Measurements from ENCODE around the gene SEL1L.

Gene SEL1L

DNA sequence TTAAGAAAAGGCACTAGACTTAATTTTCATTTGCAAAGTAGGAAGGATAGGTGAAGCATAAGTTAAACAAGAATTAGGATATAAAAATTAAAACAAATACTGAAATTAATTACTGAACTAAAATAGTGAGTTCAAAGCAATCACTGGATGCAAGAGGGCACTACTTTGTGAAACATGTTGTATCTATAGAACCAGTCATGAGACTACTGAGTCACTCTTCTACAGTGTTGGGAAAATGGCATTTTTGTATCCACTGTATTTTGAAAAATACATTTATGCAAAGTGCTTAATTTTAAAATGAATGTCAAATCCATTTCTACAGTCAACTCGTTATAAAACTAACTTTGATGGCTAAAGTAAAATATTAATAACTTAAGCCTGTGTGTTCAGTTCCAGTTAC, 47.9 kb downstream of the SEL1L start:
- TF ChIP-seq, protein P1, sequence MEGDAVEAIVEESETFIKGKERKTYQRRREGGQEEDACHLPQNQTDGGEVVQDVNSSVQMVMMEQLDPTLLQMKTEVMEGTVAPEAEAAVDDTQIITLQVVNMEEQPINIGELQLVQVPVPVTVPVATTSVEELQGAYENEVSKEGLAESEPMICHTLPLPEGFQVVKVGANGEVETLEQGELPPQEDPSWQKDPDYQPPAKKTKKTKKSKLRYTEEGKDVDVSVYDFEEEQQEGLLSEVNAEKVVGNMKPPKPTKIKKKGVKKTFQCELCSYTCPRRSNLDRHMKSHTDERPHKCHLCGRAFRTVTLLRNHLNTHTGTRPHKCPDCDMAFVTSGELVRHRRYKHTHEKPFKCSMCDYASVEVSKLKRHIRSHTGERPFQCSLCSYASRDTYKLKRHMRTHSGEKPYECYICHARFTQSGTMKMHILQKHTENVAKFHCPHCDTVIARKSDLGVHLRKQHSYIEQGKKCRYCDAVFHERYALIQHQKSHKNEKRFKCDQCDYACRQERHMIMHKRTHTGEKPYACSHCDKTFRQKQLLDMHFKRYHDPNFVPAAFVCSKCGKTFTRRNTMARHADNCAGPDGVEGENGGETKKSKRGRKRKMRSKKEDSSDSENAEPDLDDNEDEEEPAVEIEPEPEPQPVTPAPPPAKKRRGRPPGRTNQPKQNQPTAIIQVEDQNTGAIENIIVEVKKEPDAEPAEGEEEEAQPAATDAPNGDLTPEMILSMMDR (IDR thresholded peaks at IDR 0.05; ENCODE audit: insufficient read depth, missing control alignments) = no peak
- DNase-seq (ENCODE audit: insufficient read length, low spot score) (no peak), FAIRE-seq (no peak)

DNA sequence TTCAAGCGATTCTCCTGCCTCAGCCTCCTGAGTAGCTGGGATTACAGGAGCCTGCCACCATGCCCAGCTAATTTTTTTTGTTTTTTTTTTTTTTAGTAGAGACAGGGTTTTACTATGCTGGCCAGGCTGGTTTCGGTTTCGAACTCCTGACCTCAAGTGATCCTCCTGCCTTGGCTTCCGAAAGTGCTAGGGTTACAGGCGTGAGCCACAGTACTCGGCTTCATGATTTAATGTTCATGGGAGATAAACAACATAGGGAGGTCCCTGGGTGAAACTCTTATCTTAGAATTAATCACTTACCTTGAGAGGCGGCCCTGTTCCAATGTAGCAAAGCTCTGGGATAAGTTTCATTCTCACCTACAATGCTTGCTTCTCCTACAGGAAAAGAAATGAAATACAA, 48.3 kb downstream of the SEL1L start:
- TF ChIP-seq, protein P1 (IDR thresholded peaks at IDR 0.05; ENCODE audit: insufficient read depth, missing control alignments) = no peak
- FAIRE-seq (no peak), DNase-seq (ENCODE audit: insufficient read length, low spot score) (no peak)

DNA sequence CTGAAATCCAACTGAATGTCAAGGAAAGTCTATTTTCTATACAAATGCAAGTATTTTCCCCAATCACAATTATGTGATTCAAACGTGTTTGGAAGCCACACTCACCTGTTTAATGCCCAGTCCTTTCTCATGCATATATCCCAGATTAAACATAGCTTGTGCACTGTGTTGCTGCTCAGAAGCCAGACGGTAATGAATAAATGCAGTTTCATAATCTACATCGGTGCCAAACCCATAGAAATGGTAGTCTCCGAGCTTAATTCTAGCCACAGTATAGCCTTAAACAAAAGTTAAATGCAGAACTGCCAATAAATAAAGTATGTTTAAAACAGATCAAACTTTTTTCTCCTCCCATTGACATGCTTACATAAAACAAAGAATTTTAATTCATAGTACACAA, 49.5 kb downstream of the SEL1L start:
- DNase-seq (ENCODE audit: insufficient read length, low spot score) (no peak), FAIRE-seq (no peak)
- TF ChIP-seq, protein P1 (IDR thresholded peaks at IDR 0.05; ENCODE audit: insufficient read depth, missing control alignments) = no peak

DNA sequence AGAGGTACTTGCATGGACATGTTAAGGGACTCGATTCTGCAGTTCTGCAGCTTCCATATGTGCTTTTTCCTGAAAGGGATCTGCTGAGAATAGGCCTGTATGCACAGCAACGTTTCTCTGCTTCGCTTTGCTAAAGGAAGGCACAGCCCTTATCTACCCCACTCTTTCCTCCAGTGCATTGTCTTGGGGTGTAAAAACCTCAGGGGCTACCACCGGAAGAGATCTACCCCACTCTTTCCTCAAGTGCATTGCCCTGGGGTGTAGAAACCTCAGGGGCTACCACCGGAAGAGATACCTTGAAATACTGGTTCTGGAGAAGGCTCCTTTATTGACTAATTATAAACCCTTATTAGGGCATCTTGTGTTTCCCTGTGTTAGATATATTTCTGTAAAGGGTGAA, 52.9 kb downstream of the SEL1L start:
- TF ChIP-seq, protein P1 (IDR thresholded peaks at IDR 0.05; ENCODE audit: insufficient read depth, missing control alignments) = no peak
- DNase-seq (ENCODE audit: insufficient read length, low spot score) (no peak), FAIRE-seq (no peak)

DNA sequence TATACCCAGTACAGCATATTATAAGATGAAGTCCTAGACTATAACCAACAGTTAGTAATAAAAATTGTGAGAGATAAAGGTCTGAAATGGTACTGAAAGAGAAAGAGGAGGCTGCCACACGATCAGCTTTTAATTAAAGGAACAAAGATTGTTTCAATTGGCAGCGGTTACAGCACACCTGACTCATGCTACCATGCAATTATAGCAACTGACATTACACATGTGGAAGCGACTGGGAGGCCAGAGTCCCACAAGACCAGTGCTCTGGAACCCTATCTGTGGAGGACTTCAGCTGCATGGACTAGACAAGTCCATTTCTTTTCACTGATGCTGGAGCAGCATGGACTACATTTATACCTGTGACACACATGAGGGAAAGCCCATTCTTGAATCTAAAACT, 55.2 kb downstream of the SEL1L start:
- FAIRE-seq (no peak), DNase-seq (ENCODE audit: insufficient read length, low spot score) (no peak)
- TF ChIP-seq, protein P1 (IDR thresholded peaks at IDR 0.05; ENCODE audit: insufficient read depth, missing control alignments) = no peak

DNA sequence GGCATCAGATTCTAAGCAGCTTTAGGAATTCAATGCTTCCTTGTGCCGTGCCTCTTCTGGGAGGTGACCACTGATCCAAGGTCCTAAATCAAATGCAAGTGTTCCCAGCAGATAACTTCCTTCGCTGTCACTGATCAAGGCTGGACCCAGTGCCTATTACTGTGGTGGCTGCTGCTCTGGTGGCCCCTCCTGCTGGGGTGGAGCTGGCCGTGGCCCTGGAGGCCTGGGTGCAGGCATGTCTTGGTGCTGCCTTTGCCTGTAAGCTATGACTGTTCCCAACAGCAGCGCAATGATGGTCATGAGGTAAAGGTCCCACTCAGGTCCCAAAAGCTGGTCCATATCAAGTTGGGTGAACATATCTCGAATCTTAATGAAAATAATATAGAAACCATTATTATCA, 56.8 kb downstream of the SEL1L start:
- DNase-seq (ENCODE audit: insufficient read length, low spot score) (no peak), FAIRE-seq (no peak)
- TF ChIP-seq, protein P1 (IDR thresholded peaks at IDR 0.05; ENCODE audit: insufficient read depth, missing control alignments) = no peak

DNA sequence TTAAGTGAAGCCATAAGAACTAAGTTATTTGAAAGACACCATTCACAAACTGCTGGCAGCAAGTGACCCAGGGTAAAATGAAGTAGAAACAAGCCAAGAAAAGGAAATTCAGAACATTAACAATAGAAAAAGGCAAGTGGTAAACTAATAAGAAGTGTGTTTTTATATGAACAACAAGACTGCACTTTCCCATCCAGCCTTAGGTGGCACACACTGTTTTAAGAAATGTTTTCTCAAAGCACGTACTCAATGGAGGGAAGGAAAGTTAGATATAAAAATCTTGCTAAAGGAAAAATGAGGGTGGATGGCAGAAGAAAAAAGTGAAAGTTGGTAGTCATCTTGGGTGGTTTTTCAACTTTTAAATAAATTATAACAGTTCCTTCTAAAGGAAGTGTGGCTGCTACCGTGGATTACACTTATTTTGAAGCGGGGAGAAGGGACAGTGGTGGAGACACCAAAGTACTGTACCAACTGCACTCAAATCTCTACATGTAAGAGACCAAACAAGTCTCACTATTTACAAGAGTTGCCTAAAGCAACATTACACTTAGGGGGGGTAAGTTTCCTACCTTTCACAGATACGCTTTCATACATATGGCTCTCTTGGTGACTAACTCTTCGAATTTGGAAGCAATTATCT, 58.8 kb downstream of the SEL1L start:
- FAIRE-seq (no peak), DNase-seq (ENCODE audit: insufficient read length, low spot score) (no peak)
- TF ChIP-seq, protein P1 (IDR thresholded peaks at IDR 0.05; ENCODE audit: insufficient read depth, missing control alignments) = no peak

Data from D721Med (cell line).